ENCODE measurements around the gene GGT6.
A peak's percentile ranks its signal among the peaks of the same experiment; 100 is the strongest.
"Not testable (repeated sequence)": the region's sequence is repeated elsewhere in the genome, so short reads cannot be mapped to it uniquely, and the experiment has no call there.

The GGT6 gene

GRCh38 chr17:4592240-4593005, 32.0 kb upstream of the GGT6 start:
- no peak for DNase-seq (ENCODE audit: low spot score)

GRCh38 chr17:4591529-4591928, 31.2 kb upstream of the GGT6 start:
- no peak for DNase-seq (ENCODE audit: low spot score)

GRCh38 chr17:4590981-4591453, 30.6 kb upstream of the GGT6 start:
- DNase-seq (ENCODE audit: low spot score), result no peak

- not testable (repeated sequence) for DNase-seq (ENCODE audit: low spot score)
Observed at GRCh38 chr17:4590042-4590441, 29.7 kb upstream of the GGT6 start.

- no peak for DNase-seq (ENCODE audit: low spot score)
Observed at GRCh38 chr17:4588898-4589625, 28.7 kb upstream of the GGT6 start.

- no peak for DNase-seq (ENCODE audit: low spot score)
Observed at GRCh38 chr17:4588391-4588790, 28.0 kb upstream of the GGT6 start.

GRCh38 chr17:4587803-4588202, 27.4 kb upstream of the GGT6 start:
- DNase-seq (ENCODE audit: low spot score), result no peak

- DNase-seq (ENCODE audit: low spot score), result no peak
Observed at GRCh38 chr17:4587195-4587594, 26.8 kb upstream of the GGT6 start.

- no peak for DNase-seq (ENCODE audit: low spot score)
Observed at GRCh38 chr17:4586043-4586442, 25.7 kb upstream of the GGT6 start.

GRCh38 chr17:4585638-4585994, 25.2 kb upstream of the GGT6 start:
- no peak for DNase-seq (ENCODE audit: low spot score)

- DNase-seq (ENCODE audit: low spot score), result no peak
Observed at GRCh38 chr17:4584917-4585637, 24.7 kb upstream of the GGT6 start.

- DNase-seq (ENCODE audit: low spot score), result no peak
Observed at GRCh38 chr17:4584101-4584916, 23.9 kb upstream of the GGT6 start, which contains the start of gene SMTNL2. SMTNL2 (plus strand) TSS chr17:4584529; CDS start chr17:4584606, 77 bp downstream.

GRCh38 chr17:4583782-4584100, 23.4 kb upstream of the GGT6 start:
- DNase-seq (ENCODE audit: low spot score), result no peak

- no peak for DNase-seq (ENCODE audit: low spot score)
Observed at GRCh38 chr17:4583206-4583605, 22.8 kb upstream of the GGT6 start.

GRCh38 chr17:4582691-4583090, 22.3 kb upstream of the GGT6 start:
- DNase-seq (ENCODE audit: low spot score), result no peak

- peak; percentile 57 for DNase-seq (ENCODE audit: low spot score)
Observed at GRCh38 chr17:4582101-4582501, 21.7 kb upstream of the GGT6 start.

- DNase-seq (ENCODE audit: low spot score), result no peak
Observed at GRCh38 chr17:4580291-4580690, 19.9 kb upstream of the GGT6 start.

GRCh38 chr17:4579678-4580077, 19.3 kb upstream of the GGT6 start:
- no peak for DNase-seq (ENCODE audit: low spot score)

- DNase-seq (ENCODE audit: low spot score), result not testable (repeated sequence)
Observed at GRCh38 chr17:4578349-4578748, 18.0 kb upstream of the GGT6 start.

GRCh38 chr17:4577386-4577993, 17.1 kb upstream of the GGT6 start:
- no peak for DNase-seq (ENCODE audit: low spot score)

- peak; percentile 69 for DNase-seq (ENCODE audit: low spot score)
Observed at GRCh38 chr17:4576729-4577322, 16.4 kb upstream of the GGT6 start.
